22Rv1 (cell line): ENCODE results near the gene ACSF2.

Experiments used
- CTCF ChIP-seq: fragments of 450-650 bp; IDR thresholded peaks from 2 replicates; pipeline ENCODE4 v1.5.1; 2017; ENCODE audit warnings: mild to moderate bottlenecking
- ZFX ChIP-seq: fragments of 450-650 bp; IDR thresholded peaks from 2 replicates; pipeline ENCODE4 v1.6.1; 2017; ENCODE audit warnings: antibody characterized with exemption, borderline replicate concordance

- no peak for TF ChIP-seq CTCF
- TF ChIP-seq ZFX = no peak
Observed at GRCh38 chr17:50396261-50397110, 29.5 kb upstream of the ACSF2 start.
